HG03520 (cell line): ENCODE results near the gene RABGGTB.
A peak's percentile ranks its signal among the peaks of the same experiment; 100 is the strongest.
"Not testable (repeated sequence)": the region's sequence is repeated elsewhere in the genome, so short reads cannot be mapped to it uniquely, and the experiment has no call there.

Source experiments
- ATAC-seq: cut with Tn5 transposase; IDR thresholded peaks from one replicate; pipeline ENCODE4 v1.9.1; 2021; ENCODE audit warnings: mild to moderate bottlenecking, moderate library complexity; ENCODE audit not compliant: unreplicated experiment

The RABGGTB gene

GRCh38 chr1:75785983-75786853 lies at the start of gene RABGGTB:
Gene RABGGTB (plus strand): TSS chr1:75786256. CDS start chr1:75786272, 16 bp downstream.
- ATAC-seq: peak; percentile 70

- ATAC-seq: no peak
These were observed 43.9 kb upstream of the RABGGTB start for GRCh38 chr1:75742047-75742625.

- ATAC-seq: peak; percentile 84
These were observed 40.8 kb upstream of the RABGGTB start for GRCh38 chr1:75745276-75745675.

GRCh38 chr1:75757210-75757609 lies 28.8 kb upstream of the RABGGTB start:
- not testable (repeated sequence) for ATAC-seq

GRCh38 chr1:75758543-75758942 lies 27.5 kb upstream of the RABGGTB start:
- ATAC-seq: not testable (repeated sequence)

GRCh38 chr1:75764057-75764655 lies 21.9 kb upstream of the RABGGTB start:
- ATAC-seq: no peak

GRCh38 chr1:75765697-75766355 lies 20.2 kb upstream of the RABGGTB start:
- ATAC-seq: no peak

- no peak for ATAC-seq
These were observed 18.0 kb upstream of the RABGGTB start for GRCh38 chr1:75768016-75768415.

GRCh38 chr1:75770761-75771160 lies 15.3 kb upstream of the RABGGTB start:
- ATAC-seq: no peak

GRCh38 chr1:75771978-75772377 lies 14.1 kb upstream of the RABGGTB start:
- ATAC-seq: no peak

GRCh38 chr1:75777812-75778211 lies 8.2 kb upstream of the RABGGTB start:
- not testable (repeated sequence) for ATAC-seq

- ATAC-seq: not testable (repeated sequence)
These were observed 7.4 kb upstream of the RABGGTB start for GRCh38 chr1:75778694-75779093.

- not testable (repeated sequence) for ATAC-seq
These were observed 5.9 kb upstream of the RABGGTB start for GRCh38 chr1:75780183-75780582.

- ATAC-seq: not testable (repeated sequence)
These were observed 2.1 kb upstream of the RABGGTB start for GRCh38 chr1:75783920-75784319.

GRCh38 chr1:75785320-75785982 lies 605 bp upstream of the RABGGTB start:
- peak; percentile 8 for ATAC-seq

GRCh38 chr1:75786901-75787493 lies 941 bp downstream of the RABGGTB start:
- ATAC-seq: no peak

GRCh38 chr1:75787524-75787923 lies 1.5 kb downstream of the RABGGTB start:
- ATAC-seq: no peak

GRCh38 chr1:75789988-75790387 lies 3.9 kb downstream of the RABGGTB start:
- ATAC-seq: no peak

- ATAC-seq: no peak
These were observed 5.0 kb downstream of the RABGGTB start for GRCh38 chr1:75791022-75791421.

- ATAC-seq: no peak
These were observed 6.0 kb downstream of the RABGGTB start for GRCh38 chr1:75792091-75792490.
